ENCODE data around the gene RRP8.

GRCh38 chr11:6599449-6599848 lies 4.0 kb downstream of the RRP8 start:
- TF ChIP-seq POLR2A (IDR thresholded peaks at IDR 0.05) (no peak), CTCF (IDR thresholded peaks at IDR 0.05) (no peak)
